ENCODE measurements around the gene TMCC3. TPM values are rescaled to one million over a fixed set of nuclear protein-coding genes. Genes with fewer than 3 reads are reported as not detected.

The TMCC3 gene
- total RNA-seq, 1 experiment from 2014 or later = 0.49 TPM

GRCh38 chr12:94558612-94559011 is 91.7 kb downstream of the TMCC3 start:
- Histone ChIP-seq H3K27ac (ENCODE audit: low read depth, low read length, poor library complexity, severe bottlenecking) (no peak overlapping the region), H3K9me3 (ENCODE audit: low read depth, low read length, poor library complexity, severe bottlenecking) (no peaks in the 10 kb centered on the region), H3K4me1 (ENCODE audit: insufficient read depth, low read length, poor library complexity, severe bottlenecking) (no peaks in the 10 kb centered on the region), H3K27me3 (replicated peaks; ENCODE audit: insufficient read depth, low read depth, low read length, poor library complexity) (peaks cover 11% of the 10 kb centered on the region), H3K36me3 (ENCODE audit: insufficient read depth, low read length, poor library complexity, severe bottlenecking) (no peaks in the 10 kb centered on the region), H3K4me3 (ENCODE audit: low read depth, low read length, poor library complexity, severe bottlenecking) (no peak overlapping the region)
- intact Hi-C loops (cut with micrococcal nuclease; ENCODE audit: unreplicated experiment) = no loop called here
- no peak for DNase-seq (ENCODE audit: low spot score)
- ChIA-PET POLR2A (ENCODE audit: low non-redundant PET) (no interaction called here), CTCF (no interaction called here)
- no TSS peak for BruUV-seq (replicated peaks)
- TF ChIP-seq CTCF (conservative IDR thresholded peaks at IDR 0.05; ENCODE audit: low read depth, low read length) (no peak), EZH2 (IDR thresholded peaks at IDR 0.05; ENCODE audit: borderline replicate concordance, low read depth, low read length, poor library complexity, severe bottlenecking) (no peak)

- intact Hi-C loops (cut with micrococcal nuclease; ENCODE audit: unreplicated experiment) = no loop called here
- H3K27me3 ChIP-seq (replicated peaks; ENCODE audit: insufficient read depth, low read depth, low read length, poor library complexity) = peaks cover 11% of the 10 kb centered on the region
- POLR2A ChIA-PET (ENCODE audit: low non-redundant PET) = no interaction called here
- H3K27ac ChIP-seq (ENCODE audit: low read depth, low read length, poor library complexity, severe bottlenecking) = no peak overlapping the region
- no peak overlapping the region for H3K4me3 ChIP-seq (ENCODE audit: low read depth, low read length, poor library complexity, severe bottlenecking)
- H3K9me3 ChIP-seq (ENCODE audit: low read depth, low read length, poor library complexity, severe bottlenecking) = no peaks in the 10 kb centered on the region
- TF ChIP-seq CTCF (conservative IDR thresholded peaks at IDR 0.05; ENCODE audit: low read depth, low read length) (no peak), EZH2 (IDR thresholded peaks at IDR 0.05; ENCODE audit: borderline replicate concordance, low read depth, low read length, poor library complexity, severe bottlenecking) (no peak)
- no peak for DNase-seq (ENCODE audit: low spot score)
- no TSS peak for BruUV-seq (replicated peaks)
- CTCF ChIA-PET = no interaction called here
- no peaks in the 10 kb centered on the region for H3K36me3 ChIP-seq (ENCODE audit: insufficient read depth, low read length, poor library complexity, severe bottlenecking)
- no peaks in the 10 kb centered on the region for H3K4me1 ChIP-seq (ENCODE audit: insufficient read depth, low read length, poor library complexity, severe bottlenecking)
Observed at GRCh38 chr12:94557746-94558295, 92.5 kb downstream of the TMCC3 start.

GRCh38 chr12:94555687-94556086 is 94.7 kb downstream of the TMCC3 start:
- intact Hi-C loops (cut with micrococcal nuclease; ENCODE audit: unreplicated experiment) = no loop called here
- ChIA-PET POLR2A (ENCODE audit: low non-redundant PET) (no interaction called here), CTCF (no interaction called here)
- Histone ChIP-seq H3K4me3 (ENCODE audit: low read depth, low read length, poor library complexity, severe bottlenecking) (no peak overlapping the region), H3K27ac (ENCODE audit: low read depth, low read length, poor library complexity, severe bottlenecking) (no peak overlapping the region), H3K4me1 (ENCODE audit: insufficient read depth, low read length, poor library complexity, severe bottlenecking) (no peaks in the 10 kb centered on the region), H3K9me3 (ENCODE audit: low read depth, low read length, poor library complexity, severe bottlenecking) (no peaks in the 10 kb centered on the region), H3K36me3 (ENCODE audit: insufficient read depth, low read length, poor library complexity, severe bottlenecking) (no peaks in the 10 kb centered on the region), H3K27me3 (replicated peaks; ENCODE audit: insufficient read depth, low read depth, low read length, poor library complexity) (peaks cover 11% of the 10 kb centered on the region)
- no peak for TF ChIP-seq EZH2 (IDR thresholded peaks at IDR 0.05; ENCODE audit: borderline replicate concordance, low read depth, low read length, poor library complexity, severe bottlenecking)
- TF ChIP-seq CTCF (conservative IDR thresholded peaks at IDR 0.05; ENCODE audit: low read depth, low read length) = no peak
- DNase-seq (ENCODE audit: low spot score) = no peak
- no TSS peak for BruUV-seq (replicated peaks)
